IMR-90 (cell line): ENCODE measurements around the gene CWC27. TPM values are rescaled to one million over a fixed set of nuclear protein-coding genes. Genes with fewer than 3 reads are reported as not detected.

Experiments
- ATAC-seq: fragments of 200-7000 bp; cut with Tn5 transposase; 2 replicates; pipeline ENCODE4 v1.9.1; 2020; ENCODE audit warnings: low read depth, mild to moderate bottlenecking, moderate library complexity
- BruUV-seq: library from RNA; stranded (reverse); fragments of 400-500 nt; replicated peaks from 2 replicates; lab custom pipeline; 2021; lab: Mats Ljungman, UMichigan
- CTCF ChIA-PET: fragments of 300-600 bp; formaldehyde crosslinking; extraction: SDS; loops from one replicate; lab custom pipeline; 2021; ENCODE audit warnings: antibody characterized with exemption; lab: Yijun Ruan, JAX
- POLR2A ChIA-PET: fragments of 300-600 bp; sonication (Branson Sonifier 250); formaldehyde crosslinking; loops from one replicate; lab custom pipeline; 2022; ENCODE audit warnings: antibody characterized with exemption; ENCODE audit not compliant: unreplicated experiment; lab: Charles Lee
- DNase-seq: peaks from one replicate; pipeline ENCODE4 v3.0.0; 2013
- H2AFZ ChIP-seq: replicated peaks from 2 replicates; pipeline ENCODE3; 2013; ENCODE audit warnings: low read length, mild to moderate bottlenecking; ENCODE audit not compliant: poor library complexity
- H2AK5ac ChIP-seq: 2 replicates; pipeline ENCODE4 v1.6.1; 2013; ENCODE audit warnings: low read depth, low read length, inconsistent platforms
- H2AK9ac ChIP-seq: replicated peaks from 2 replicates; pipeline ENCODE3; 2013; ENCODE audit warnings: mild to moderate bottlenecking, low read depth, low read length, moderate library complexity; ENCODE audit not compliant: poor library complexity
- H2BK120ac ChIP-seq: 2 replicates; pipeline ENCODE4 v1.6.1; 2013; ENCODE audit warnings: low read depth, low read length, inconsistent platforms
- H2BK15ac ChIP-seq: 3 replicates; pipeline ENCODE4 v1.6.1; 2013; ENCODE audit warnings: low read depth, low read length, inconsistent platforms
- H2BK20ac ChIP-seq: 2 replicates; pipeline ENCODE4 v1.6.1; 2013; ENCODE audit warnings: low read depth, mild to moderate bottlenecking, inconsistent platforms, low read length, moderate library complexity
- H2BK5ac ChIP-seq: 2 replicates; pipeline ENCODE4 v1.6.1; 2013; ENCODE audit warnings: mild to moderate bottlenecking, low read depth, low read length, inconsistent platforms; ENCODE audit not compliant: poor library complexity, severe bottlenecking
- H3K14ac ChIP-seq: replicated peaks from 2 replicates; pipeline ENCODE4 v1.6.1; 2013; ENCODE audit warnings: low read depth, low read length, inconsistent platforms
- H3K18ac ChIP-seq: 2 replicates; pipeline ENCODE4 v1.6.1; 2013; ENCODE audit warnings: low read depth, low read length, control low read depth
- H3K23ac ChIP-seq: 2 replicates; pipeline ENCODE4 v1.6.1; 2013; ENCODE audit warnings: low read depth, low read length, inconsistent platforms
- H3K27ac ChIP-seq: 2 replicates; pipeline ENCODE4 v1.5.1; 2013; ENCODE audit warnings: mild to moderate bottlenecking, control low read depth, low read length; ENCODE audit not compliant: insufficient read depth
- H3K27me3 ChIP-seq: 2 replicates; pipeline ENCODE4 v1.6.1; 2013; ENCODE audit warnings: low read length; ENCODE audit not compliant: control insufficient read depth, insufficient read depth
- H3K36me3 ChIP-seq: 2 replicates; pipeline ENCODE4 v1.6.1; 2013; ENCODE audit warnings: low read length, mixed read lengths; ENCODE audit not compliant: control insufficient read depth, insufficient read depth
- H3K4ac ChIP-seq: 2 replicates; pipeline ENCODE4 v1.6.1; 2013; ENCODE audit warnings: low read depth, low read length, inconsistent platforms
- H3K4me1 ChIP-seq: 2 replicates; pipeline ENCODE4 v1.6.1; 2013; ENCODE audit warnings: low read length, mixed read lengths; ENCODE audit not compliant: control insufficient read depth, insufficient read depth
- H3K4me2 ChIP-seq: 2 replicates; pipeline ENCODE4 v1.6.1; 2013; ENCODE audit warnings: low read depth, mild to moderate bottlenecking, control low read depth, low read length, moderate library complexity
- H3K4me3 ChIP-seq: 2 replicates; pipeline ENCODE4 v1.5.1; 2013; ENCODE audit warnings: low read depth, mild to moderate bottlenecking, control low read depth, low read length, moderate library complexity; ENCODE audit not compliant: insufficient read depth
- H3K56ac ChIP-seq: 2 replicates; pipeline ENCODE4 v1.6.1; 2013; ENCODE audit warnings: low read length, inconsistent platforms; ENCODE audit not compliant: insufficient read depth; ENCODE audit errors: extremely low read depth
- H3K79me1 ChIP-seq, 2 experiments: 2 replicates each; pipeline ENCODE4 v1.6.1; 2013; ENCODE audit warnings: low read length in 2 of 2, inconsistent platforms in 1 of 2, low read depth in 1 of 2
- H3K9ac ChIP-seq: 2 replicates; pipeline ENCODE4 v1.6.1; 2013; ENCODE audit warnings: low read depth, low read length, control low read depth
- H3K9me1 ChIP-seq: 2 replicates; pipeline ENCODE4 v1.6.1; 2013; ENCODE audit warnings: low read length, inconsistent platforms; ENCODE audit not compliant: insufficient read depth
- H3K9me3 ChIP-seq: 2 replicates; pipeline ENCODE4 v1.6.1; 2013; ENCODE audit warnings: low read length; ENCODE audit not compliant: control insufficient read depth, insufficient read depth
- H4K20me1 ChIP-seq: 2 replicates; pipeline ENCODE4 v1.6.1; 2013; ENCODE audit warnings: low read length, inconsistent platforms; ENCODE audit not compliant: insufficient read depth
- H4K5ac ChIP-seq: 2 replicates; pipeline ENCODE4 v1.6.1; 2013; ENCODE audit warnings: mild to moderate bottlenecking, low read depth, low read length, control low read depth
- H4K8ac ChIP-seq, 2 experiments: 2 replicates each; pipeline ENCODE4 v1.6.1; 2013; ENCODE audit warnings: low read depth in 2 of 2, low read length in 2 of 2, control low read depth in 1 of 2, inconsistent platforms in 1 of 2
- H4K91ac ChIP-seq: 2 replicates; pipeline ENCODE4 v1.6.1; 2013; ENCODE audit warnings: low read depth, low read length, inconsistent platforms; ENCODE audit not compliant: insufficient read depth
- BHLHE40 ChIP-seq: fragments of 150-350 bp; IDR thresholded peaks from 2 replicates; pipeline ENCODE4 v1.6.1; 2016; ENCODE audit warnings: mild to moderate bottlenecking, low read depth, low read length
- CHD1 ChIP-seq: IDR thresholded peaks from 2 replicates; pipeline ENCODE4 v1.6.1; 2012; ENCODE audit warnings: low read depth, low read length, improper control_type of control experiment
- ELK1 ChIP-seq: fragments of 150-350 bp; IDR thresholded peaks from 2 replicates; pipeline ENCODE4 v1.6.1; 2016; ENCODE audit warnings: low read depth, mild to moderate bottlenecking, low read length, moderate library complexity, borderline replicate concordance
- FOS ChIP-seq: fragments of 150-350 bp; IDR thresholded peaks from 2 replicates; pipeline ENCODE4 v1.6.1; 2016; ENCODE audit warnings: low read depth, low read length
- MAFK ChIP-seq: IDR thresholded peaks from 2 replicates; pipeline ENCODE4 v1.6.1; 2012; ENCODE audit warnings: low read depth, low read length, improper control_type of control experiment
- MAZ ChIP-seq: IDR thresholded peaks from 2 replicates; pipeline ENCODE4 v1.6.1; 2012; ENCODE audit warnings: low read depth, mild to moderate bottlenecking, low read length, improper control_type of control experiment, moderate library complexity, borderline replicate concordance
- MXI1 ChIP-seq: IDR thresholded peaks from 2 replicates; pipeline ENCODE4 v1.6.1; 2012; ENCODE audit warnings: low read depth, mild to moderate bottlenecking, low read length, moderate library complexity, borderline replicate concordance
- NFE2L2 ChIP-seq: fragments of 150-350 bp; IDR thresholded peaks from 2 replicates; pipeline ENCODE4 v1.6.1; 2016; ENCODE audit warnings: low read depth, mild to moderate bottlenecking, low read length
- RAD21 ChIP-seq: IDR thresholded peaks from 2 replicates; pipeline ENCODE4 v1.6.1; 2012; ENCODE audit warnings: low read length, improper control_type of control experiment
- RCOR1 ChIP-seq: IDR thresholded peaks from 2 replicates; pipeline ENCODE4 v1.6.1; 2012; ENCODE audit warnings: mild to moderate bottlenecking, low read length, improper control_type of control experiment; ENCODE audit not compliant: insufficient replicate concordance
- RFX5 ChIP-seq: IDR thresholded peaks from 2 replicates; pipeline ENCODE4 v1.8.0; 2012; ENCODE audit warnings: low read depth, mild to moderate bottlenecking, low read length, moderate library complexity
- USF2 ChIP-seq: fragments of 150-350 bp; IDR thresholded peaks from 2 replicates; pipeline ENCODE4 v1.6.1; 2017; ENCODE audit warnings: mild to moderate bottlenecking, antibody characterized with exemption, low read length, low read depth
- WGBS, 2 experiments: methylation state at CpG; one replicate each; pipeline versions ENCODE4 v1.1.5 to v1.1.7; 2013; ENCODE audit warnings: missing lambda C conversion rate in 2 of 2; ENCODE audit not compliant: insufficient read length in 1 of 2; ENCODE audit errors: extremely low coverage in 2 of 2; 5-methylcytosine and 5-hydroxymethylcytosine counted together
- dilution Hi-C: fragments of 300-500 bp; cut with HindIII; formaldehyde crosslinking; loops from one replicate; pipeline ENCODE4 v1.14.3; 2018; ENCODE audit warnings: low sequenced_read_pairs; ENCODE audit not compliant: unreplicated experiment
- in situ Hi-C: fragments of 300-500 bp; cut with MboI; formaldehyde crosslinking; loops from 3 replicates; pipeline ENCODE4 v1.14.3; 2019; ENCODE audit warnings: low sequenced_read_pairs, inconsistent platforms, mixed read lengths
- intact Hi-C: fragments of 100-400 bp; cut with micrococcal nuclease; formaldehyde crosslinking; loops from 2 replicates; pipeline ENCODE4 v1.10.0; 2022
- polyA plus RNA-seq, 3 experiments: library from polyadenylated mRNA; depleted of rRNA; stranded (reverse); fragments of >200 nt; gene quantifications; 2 replicates each; pipeline ENCODE4 v1.2.3, GENCODE V29; 2012; ENCODE audit warnings: low replicate concordance in 1 of 3
- total RNA-seq: library from RNA; depleted of rRNA; stranded (reverse); fragments of >200 nt; gene quantifications from 2 replicates; pipeline ENCODE4 v1.2.3, GENCODE V29; 2012

Gene CWC27
- total and polyA plus RNA-seq, 2 of the 4 experiments (the other 2 are of a cell fraction) = 13.3 to 17.1 TPM

DNA sequence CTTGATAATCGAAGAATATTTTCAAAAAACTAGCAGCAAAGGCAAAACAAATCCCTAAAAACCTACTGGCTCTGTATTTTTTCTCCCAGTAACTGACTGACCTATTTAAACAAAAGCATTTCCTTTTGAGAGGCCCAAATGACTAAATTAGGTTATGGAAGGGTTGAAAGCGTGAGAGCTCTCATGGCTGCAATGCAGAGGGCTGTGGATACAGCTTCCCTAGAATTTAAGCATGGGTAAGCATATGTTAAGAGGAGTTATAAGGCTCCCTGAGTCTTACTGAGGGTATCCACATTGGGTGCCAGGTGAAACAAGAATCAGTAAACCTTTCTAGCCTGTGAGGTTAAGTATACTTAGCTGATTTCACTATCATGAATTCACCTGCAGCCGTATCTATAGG, 46.1 kb upstream of the CWC27 start:
- no peak overlapping the region for H4K8ac ChIP-seq
- no peak overlapping the region for H2BK5ac ChIP-seq
- H3K27ac ChIP-seq = no peak overlapping the region
- H3K27me3 ChIP-seq = no peaks in the 10 kb centered on the region
- ATAC-seq (no peak), DNase-seq (no peak)
- in situ Hi-C loops (no loop called here), dilution Hi-C loops (no loop called here), intact Hi-C loops (no loop called here)
- no peak overlapping the region for H4K91ac ChIP-seq
- no peak overlapping the region for H3K4ac ChIP-seq
- H3K4me3 ChIP-seq = no peak overlapping the region
- H3K18ac ChIP-seq = no peak overlapping the region
- H4K5ac ChIP-seq = no peak overlapping the region
- no peak overlapping the region for H3K14ac ChIP-seq
- no peaks in the 10 kb centered on the region for H3K9me1 ChIP-seq
- no peak overlapping the region for H3K56ac ChIP-seq
- H2BK15ac ChIP-seq = no peak overlapping the region
- no peak overlapping the region for H3K4me2 ChIP-seq
- TF ChIP-seq MAFK = no peak
- no peak for TF ChIP-seq RAD21
- TF ChIP-seq ELK1 = no peak
- no peak for TF ChIP-seq NFE2L2
- TF ChIP-seq RFX5 = no peak
- no peak for TF ChIP-seq MXI1
- TF ChIP-seq BHLHE40 = no peak
- no peak for TF ChIP-seq CHD1
- no peak for TF ChIP-seq MAZ
- no peak for TF ChIP-seq USF2
- no peak for TF ChIP-seq FOS
- no peak for TF ChIP-seq RCOR1
- H3K23ac ChIP-seq = no peak overlapping the region
- H3K9me3 ChIP-seq = no peaks in the 10 kb centered on the region
- no CpG with 5 or more reads among the region's 3 CpGs for WGBS, 2 experiments
- ChIA-PET CTCF (no interaction called here), POLR2A (no interaction called here)
- no peak overlapping the region for H2AK9ac ChIP-seq
- peaks cover 4% of the 10 kb centered on the region for H3K36me3 ChIP-seq
- H4K20me1 ChIP-seq = no peaks in the 10 kb centered on the region
- no peak overlapping the region for H2BK120ac ChIP-seq
- no peak overlapping the region for H3K9ac ChIP-seq
- no peak overlapping the region for H2AK5ac ChIP-seq
- no peaks in the 10 kb centered on the region for H3K4me1 ChIP-seq
- H2BK20ac ChIP-seq = no peak overlapping the region
- no peak overlapping the region for H2AFZ ChIP-seq
- no peaks in the 10 kb centered on the region; a peak in 1 of 4 replicates for H3K79me1 ChIP-seq
- no TSS peak for BruUV-seq
